Uterus (tissue), 4 donors: ENCODE data around the gene GMCL1. TPM values are rescaled to one million over a fixed set of nuclear protein-coding genes. Genes with fewer than 3 reads are reported as not detected.
"Not testable (repeated sequence)": the region's sequence is repeated elsewhere in the genome, so short reads cannot be mapped to it uniquely, and the experiment has no call there.

Experiments used
- DNase-seq, 2 donors: peaks; one replicate each; pipeline ENCODE4 v3.0.0-alpha.2; 2019 to 2020
- H3K27ac ChIP-seq, 2 donors: fragments of 200-600 bp; sonication (generic); 1 replicate in 1 of 2; 2 replicates in 1 of 2; pipeline ENCODE4 v1.5.1; 2016 to 2018
- H3K27me3 ChIP-seq, 2 donors: fragments of 200-600 bp; sonication (generic); one replicate each; pipeline ENCODE4 v1.5.1; 2018 to 2019; ENCODE audit warnings: control low read depth in 1 of 2
- H3K36me3 ChIP-seq, 2 donors: fragments of 200-600 bp; sonication (generic); one replicate each; pipeline ENCODE4 v1.5.1; 2019; ENCODE audit warnings: control low read depth in 1 of 2
- H3K4me1 ChIP-seq, 2 donors: fragments of 200-600 bp; sonication (generic); one replicate each; pipeline ENCODE4 v1.5.1; 2018 to 2019; ENCODE audit warnings: control low read depth in 1 of 2
- H3K4me3 ChIP-seq, 2 donors: fragments of 200-600 bp; sonication (generic); 1 replicate in 1 of 2; 2 replicates in 1 of 2; pipeline ENCODE4 v1.5.1; 2018 to 2019; ENCODE audit warnings: mild to moderate bottlenecking in 1 of 2
- H3K9me3 ChIP-seq, 2 donors: fragments of 200-600 bp; sonication (generic); one replicate each; pipeline ENCODE4 v1.5.1; 2019; ENCODE audit warnings: control low read depth in 1 of 2
- CTCF ChIP-seq, 4 experiments: fragments of 200-600 bp in 2 of 4; fragments of 450-650 bp in 2 of 4; sonication (generic) in 2 of 4; IDR thresholded peaks; one replicate each; pipeline ENCODE4 v1.5.1; 2016 to 2019; ENCODE audit warnings: antibody characterized with exemption in 4 of 4, mild to moderate bottlenecking in 2 of 4, moderate library complexity in 1 of 4
- POLR2A ChIP-seq, 2 donors: fragments of 450-650 bp; IDR thresholded peaks; one replicate each; pipeline ENCODE4 v1.6.1; 2016; ENCODE audit warnings: antibody characterized with exemption in 2 of 2, mild to moderate bottlenecking in 1 of 2, moderate library complexity in 1 of 2
- intact Hi-C: fragments of 100-400 bp; cut with DNase I; formaldehyde crosslinking; loops from one replicate; pipeline ENCODE4 v1.15.1; 2023; ENCODE audit warnings: low total_unique reads
- total RNA-seq, 4 donors: library from RNA; depleted of rRNA in 3 of 4; stranded (reverse); fragments of >200 nt in 3 of 4; gene quantifications; one replicate each; pipeline versions ENCODE4 v1.1.0 to v1.2.4, GENCODE V29; 2014 to 2023
- donor health status: DM: yes; HTN: yes; CAD: no.

The GMCL1 gene
- total RNA-seq, 4 donors from 2014 or later: 5.6 to 23.3 (median 16.1) TPM

- DNase-seq: no peak
- no peaks in the 10 kb centered on the region for H3K9me3 ChIP-seq
- intact Hi-C loops: no loop called here
- no peaks in the 10 kb centered on the region for H3K27me3 ChIP-seq
- H3K4me3 ChIP-seq: no peak overlapping the region
- H3K36me3 ChIP-seq: no peaks in the 10 kb centered on the region
- H3K27ac ChIP-seq: no peak overlapping the region
- no peaks in the 10 kb centered on the region for H3K4me1 ChIP-seq
- no peak for TF ChIP-seq POLR2A (IDR thresholded peaks at IDR 0.05)
- no peak for TF ChIP-seq CTCF (IDR thresholded peaks at IDR 0.05)
Measured at GRCh38 chr2:69890881-69891280, 61.4 kb downstream of the GMCL1 start.

- H3K27me3 ChIP-seq, intact Hi-C loops, DNase-seq, H3K36me3 ChIP-seq, H3K4me1 ChIP-seq, H3K9me3 ChIP-seq: not testable (repeated sequence)
- peak overlapping the region in 1 of 2 donors; percentile 82 for H3K27ac ChIP-seq
- peak overlapping the region in 1 of 2 donors; percentile 70 for H3K4me3 ChIP-seq
Measured at GRCh38 chr2:69892838-69893424, 63.5 kb downstream of the GMCL1 start.

- Histone ChIP-seq H3K4me3 (peak within 1 kb of the TSS; percentile 62 to 70), H3K4me1 (no peaks in the 10 kb centered on the region), H3K27me3 (no peaks in the 10 kb centered on the region), H3K27ac (peak within 1 kb of the TSS; percentile 82), H3K36me3 (no peaks in the 10 kb centered on the region), H3K9me3 (no peaks in the 10 kb centered on the region)
- intact Hi-C loops: no loop called here
- TF ChIP-seq CTCF (IDR thresholded peaks at IDR 0.05): no peak
- TF ChIP-seq POLR2A (IDR thresholded peaks at IDR 0.05): peak in 1 of 2 donors; percentile 40
- peak; percentile 74 to 79 for DNase-seq
Measured at GRCh38 chr2:69893684-69894551, 64.5 kb downstream of the GMCL1 start, which contains the start of gene SNRNP27. TSS of gene SNRNP27 (plus strand) at chr2:69893956. CDS start at chr2:69893985, 29 bp downstream.

GRCh38 chr2:69894737-69895136 lies 65.3 kb downstream of the GMCL1 start:
- intact Hi-C loops, DNase-seq, H3K9me3 ChIP-seq, H3K4me1 ChIP-seq, H3K36me3 ChIP-seq, H3K27me3 ChIP-seq: not testable (repeated sequence)
- peak overlapping the region; percentile 82 for H3K27ac ChIP-seq
- peak overlapping the region; percentile 62 to 70 for H3K4me3 ChIP-seq

GRCh38 chr2:69902213-69902922 lies 72.9 kb downstream of the GMCL1 start:
- DNase-seq: no peak
- Histone ChIP-seq H3K27me3 (no peaks in the 10 kb centered on the region), H3K27ac (no peak overlapping the region), H3K4me3 (no peak overlapping the region), H3K4me1 (no peaks in the 10 kb centered on the region), H3K9me3 (no peaks in the 10 kb centered on the region), H3K36me3 (no peaks in the 10 kb centered on the region)
- intact Hi-C loops: no loop called here
- no peak for TF ChIP-seq POLR2A (IDR thresholded peaks at IDR 0.05)
- TF ChIP-seq CTCF (IDR thresholded peaks at IDR 0.05): no peak
